Adrenal gland (tissue), 5 donors: ENCODE results near the gene SPCS3.

Experiments
- CTCF ChIP-seq, 6 experiments: fragments of 450-650 bp in 4 of 6; fragments of 200-600 bp in 2 of 6; sonication (generic) in 1 of 6; IDR thresholded peaks; 1 replicate in 5 of 6; 2 replicates in 1 of 6; pipeline versions ENCODE4 v1.5.1 to v1.8.0; 2016 to 2021; ENCODE audit warnings: antibody characterized with exemption in 6 of 6, mild to moderate bottlenecking in 2 of 6, moderate library complexity in 1 of 6
- POLR2A ChIP-seq, 2 donors: fragments of 450-650 bp; IDR thresholded peaks; one replicate each; pipeline ENCODE4 v1.6.1; 2017; ENCODE audit warnings: antibody characterized with exemption in 2 of 2, mild to moderate bottlenecking in 2 of 2, moderate library complexity in 1 of 2
- donor health status: DM: no; HTN: no; CAD: no.

- TF ChIP-seq CTCF (IDR thresholded peaks at IDR 0.05) = no peak
- TF ChIP-seq POLR2A (IDR thresholded peaks at IDR 0.05) = no peak
Observed at GRCh38 chr4:176350671-176351070, 30.9 kb downstream of the SPCS3 start.
